Stimulated activated effector memory CD8-positive, alpha-beta T cell treated with anti-CD3 and anti-CD28 coated beads, Interleukin-12 subunit alpha, Interleukin-12 subunit beta, amount 100 ng/mL, for 72 hours (primary cell): ENCODE data around the gene CCDC85B.
"Not testable (repeated sequence)": the region's sequence is repeated elsewhere in the genome, so short reads cannot be mapped to it uniquely, and the experiment has no call there.

ENCODE experiments used
- ATAC-seq: fragments of 150-1000 bp; cut with Tn5 transposase; 2 replicates; pipeline ENCODE4 v1.10.0; 2021
- DNase-seq, 2 donors: peaks; one replicate each; pipeline ENCODE4 v3.0.0; 2021 to 2022; ENCODE audit warnings: low spot score in 2 of 2
- H3K27ac Mint-ChIP-seq: one replicate; pipeline ENCODE4 v1.8.0; 2022; ENCODE audit warnings: mild to moderate bottlenecking, mixed read lengths
- H3K36me3 Mint-ChIP-seq: one replicate; pipeline ENCODE4 v1.8.0; 2022; ENCODE audit warnings: mild to moderate bottlenecking, mixed read lengths
- H3K4me1 Mint-ChIP-seq: one replicate; pipeline ENCODE4 v1.8.0; 2022; ENCODE audit warnings: mixed read lengths
- H3K4me3 Mint-ChIP-seq: one replicate; pipeline ENCODE4 v1.8.0; 2022; ENCODE audit warnings: mild to moderate bottlenecking, mixed read lengths
- H3K9me3 Mint-ChIP-seq: one replicate; pipeline ENCODE4 v1.8.0; 2022; ENCODE audit warnings: mixed read lengths

The CCDC85B gene

DNA sequence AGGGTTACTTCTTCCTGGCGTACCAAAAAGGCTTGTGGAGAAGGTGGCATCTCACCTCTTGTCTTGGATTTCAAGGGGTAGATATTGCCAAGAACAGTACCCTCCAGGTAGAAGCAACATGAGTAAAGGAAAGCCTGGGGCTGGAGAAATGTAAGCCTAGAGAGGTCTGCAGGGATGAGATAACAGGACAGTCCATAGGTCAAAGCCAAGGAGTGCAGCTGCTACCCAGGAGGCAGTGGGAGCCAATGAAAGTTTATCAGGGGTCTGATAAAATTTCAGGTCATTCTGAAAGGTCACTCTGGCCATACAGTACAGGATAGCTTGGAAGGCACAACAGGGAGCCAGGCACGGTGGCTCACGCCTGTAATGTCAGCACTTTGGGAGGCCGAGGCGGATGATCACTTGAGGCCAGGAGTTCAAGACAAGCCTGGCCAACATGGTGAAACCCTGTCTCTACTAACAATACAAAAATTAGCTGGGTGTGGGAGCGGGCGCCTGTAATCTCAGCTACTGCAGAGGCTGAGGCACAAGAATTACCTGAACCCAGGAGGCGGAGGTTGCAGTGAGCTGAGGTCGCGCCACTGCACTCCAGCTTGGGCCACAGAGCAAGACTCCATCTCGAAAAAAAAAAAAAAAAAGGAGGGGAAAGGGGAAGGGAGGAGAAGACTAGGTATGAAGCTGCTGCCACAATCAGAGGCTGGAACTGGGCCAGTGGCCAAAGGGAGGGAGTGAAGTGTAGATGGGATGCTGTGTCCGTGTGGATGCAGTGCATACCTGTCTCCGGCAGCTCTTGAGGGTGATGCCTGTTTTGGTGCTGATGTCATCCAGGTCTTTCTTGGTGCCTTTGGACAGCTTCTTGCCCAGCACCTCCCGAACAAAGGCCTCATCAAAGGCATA, 3.4 kb upstream of the CCDC85B start:
- H3K4me3 Mint-ChIP-seq: peak overlapping the region; percentile 78
- peaks cover 57% of the 10 kb centered on the region for H3K4me1 Mint-ChIP-seq
- DNase-seq (no peak), ATAC-seq (no peak)
- no peaks in the 10 kb centered on the region for H3K9me3 Mint-ChIP-seq
- H3K27ac Mint-ChIP-seq: peak overlapping the region; percentile 82
- H3K36me3 Mint-ChIP-seq: peaks cover 97% of the 10 kb centered on the region

DNA sequence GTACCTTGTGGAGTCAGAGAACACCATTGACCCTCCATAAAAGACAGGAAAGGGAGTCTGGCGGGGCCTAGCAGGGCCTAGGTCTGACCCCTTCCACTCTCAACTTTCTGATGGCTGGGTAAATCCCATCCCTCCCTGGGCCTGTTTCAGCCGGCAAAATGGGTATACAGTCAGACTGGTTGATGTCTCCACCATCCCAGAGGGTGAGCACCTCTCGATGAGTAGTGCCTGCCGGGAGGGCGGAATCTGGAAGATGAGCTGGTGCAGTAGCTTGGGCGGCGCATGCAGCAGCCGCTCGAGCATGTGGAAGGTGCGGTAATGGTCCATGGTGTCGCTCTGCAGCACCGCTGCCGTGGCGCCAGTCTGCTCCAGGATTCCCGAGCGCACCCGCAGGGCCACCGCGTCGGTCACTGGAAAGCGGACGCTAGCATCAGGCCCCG, 2.7 kb upstream of the CCDC85B start:
- DNase-seq (no peak), ATAC-seq (no peak)
- peak overlapping the region; percentile 82 for H3K27ac Mint-ChIP-seq

DNA sequence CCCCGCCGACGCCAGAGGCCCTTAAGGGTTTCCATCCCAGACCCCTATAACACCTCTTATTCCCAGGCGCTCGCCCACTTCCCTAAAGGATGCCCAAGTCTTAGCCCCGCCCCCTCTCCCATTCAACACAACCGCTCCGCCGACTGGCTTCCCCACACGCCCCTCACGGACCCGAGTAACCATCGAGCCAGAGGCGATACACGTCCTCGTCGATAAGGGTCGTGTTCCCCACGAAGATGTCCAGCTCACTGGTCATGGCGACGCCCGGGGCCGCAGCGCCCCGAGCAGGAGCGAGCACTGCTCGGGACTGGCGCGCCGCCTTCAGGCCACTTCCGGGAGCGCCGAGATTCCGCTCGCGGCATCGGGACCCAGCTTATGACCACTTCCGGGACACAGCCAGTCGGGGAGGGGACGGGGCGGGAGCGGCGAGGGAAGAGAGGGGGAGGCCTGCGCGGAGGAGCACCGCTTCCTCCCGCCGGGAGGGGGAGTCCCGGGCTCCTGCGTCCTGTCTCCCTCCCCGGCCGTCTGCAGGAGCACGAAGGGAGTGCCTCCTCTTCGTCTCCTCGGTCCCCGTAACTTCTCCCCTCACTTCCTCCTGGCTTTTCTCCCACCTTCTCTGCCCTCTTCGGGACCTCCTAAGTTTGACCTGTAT, 2.2 kb upstream of the CCDC85B start, which contains the start of gene FIBP:
TSS of gene FIBP (minus strand) at position 309 of the 652 bp plus-strand sequence. CDS start at position 256, 53 bp downstream.
- Mint-ChIP-seq H3K9me3 (no peaks in the 10 kb centered on the region), H3K4me1 (peaks cover 69% of the 10 kb centered on the region), H3K36me3 (peaks cover 97% of the 10 kb centered on the region), H3K4me3 (peak within 1 kb of the TSS; percentile 78), H3K27ac (peak within 1 kb of the TSS; percentile 82)
- ATAC-seq (peak; percentile 79), DNase-seq (peak; percentile 91 to 98)

More for the DNA sequence above, 2.7 kb upstream of the CCDC85B start:
- peaks cover 64% of the 10 kb centered on the region for H3K4me1 Mint-ChIP-seq
- H3K4me3 Mint-ChIP-seq: peak overlapping the region; percentile 78
- peaks cover 97% of the 10 kb centered on the region for H3K36me3 Mint-ChIP-seq
- no peaks in the 10 kb centered on the region for H3K9me3 Mint-ChIP-seq

DNA sequence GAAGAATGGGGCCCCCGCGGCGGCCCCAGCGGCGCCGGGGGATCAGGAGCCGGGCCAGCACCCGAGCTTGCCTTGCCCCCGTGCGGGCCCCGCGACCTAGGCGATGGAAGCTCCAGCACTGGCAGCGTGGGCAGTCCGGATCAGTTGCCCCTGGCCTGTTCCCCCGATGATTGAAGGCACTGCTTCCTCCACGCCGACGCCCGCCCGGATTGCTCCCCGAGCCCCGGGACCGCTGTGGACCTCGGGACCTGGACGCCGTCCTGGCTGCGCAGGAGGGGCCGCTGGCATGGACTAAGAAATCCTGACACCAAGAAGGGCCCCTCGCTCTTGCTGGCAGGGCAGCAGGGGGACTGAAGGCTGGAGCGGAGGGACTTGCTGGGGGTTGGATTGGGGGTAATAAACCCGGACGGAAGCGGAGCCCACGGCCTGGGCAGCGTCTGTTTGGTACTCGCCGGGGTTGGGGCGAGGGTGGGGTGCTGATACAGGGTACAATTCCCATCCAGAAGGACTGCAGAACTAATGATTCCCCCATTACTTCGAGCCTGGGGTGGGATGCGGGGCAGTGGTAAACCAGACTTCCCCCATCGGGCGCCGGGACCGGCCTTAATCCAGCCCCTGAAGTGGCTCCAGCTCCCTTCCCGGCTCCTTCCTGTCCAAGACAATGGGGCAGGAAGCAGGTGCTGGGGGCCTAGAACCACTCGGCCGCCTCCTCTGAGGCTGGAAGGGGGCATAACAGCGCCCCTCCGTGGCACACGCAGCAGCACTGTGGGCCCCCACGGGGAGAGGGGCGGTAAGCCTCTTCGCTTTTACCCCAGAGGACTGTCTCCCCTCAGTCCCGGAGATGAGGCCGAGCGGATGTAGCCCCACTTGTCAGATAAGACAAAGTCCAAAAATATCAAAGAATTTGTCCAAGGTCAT, 1.0 kb downstream of the CCDC85B start:
- Mint-ChIP-seq H3K4me3 (peak overlapping the region; percentile 78), H3K9me3 (no peaks in the 10 kb centered on the region), H3K4me1 (peaks cover 81% of the 10 kb centered on the region), H3K27ac (peak overlapping the region; percentile 82), H3K36me3 (peaks cover 97% of the 10 kb centered on the region)
- ATAC-seq (no peak), DNase-seq (peak in 1 of 2 donors; percentile 71)

DNA sequence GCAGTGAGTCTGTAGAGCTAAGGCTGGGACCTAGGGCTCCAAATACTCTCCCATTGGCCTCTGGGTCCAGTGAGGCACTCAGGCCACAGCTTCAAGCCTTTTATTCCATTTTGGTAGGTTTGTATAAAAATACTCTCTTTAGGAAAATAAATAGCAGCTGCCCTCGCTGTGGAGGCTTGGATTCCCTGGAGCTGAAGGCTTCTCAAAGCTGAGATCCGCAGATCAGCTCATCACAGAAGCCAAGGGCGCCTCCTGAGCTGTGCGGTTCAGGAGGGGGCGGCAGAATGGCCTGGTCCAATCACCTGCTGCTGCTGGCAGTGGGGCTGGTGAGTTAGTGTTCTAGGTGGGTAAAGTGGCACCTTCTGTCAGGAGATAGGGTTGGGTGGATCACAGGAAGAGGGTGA, 1.7 kb downstream of the CCDC85B start:
- ATAC-seq, H3K9me3 Mint-ChIP-seq, DNase-seq: not testable (repeated sequence)
- Mint-ChIP-seq H3K4me3 (peak overlapping the region; percentile 78), H3K4me1 (peaks cover 81% of the 10 kb centered on the region), H3K27ac (peak overlapping the region; percentile 82), H3K36me3 (peaks cover 97% of the 10 kb centered on the region)

DNA sequence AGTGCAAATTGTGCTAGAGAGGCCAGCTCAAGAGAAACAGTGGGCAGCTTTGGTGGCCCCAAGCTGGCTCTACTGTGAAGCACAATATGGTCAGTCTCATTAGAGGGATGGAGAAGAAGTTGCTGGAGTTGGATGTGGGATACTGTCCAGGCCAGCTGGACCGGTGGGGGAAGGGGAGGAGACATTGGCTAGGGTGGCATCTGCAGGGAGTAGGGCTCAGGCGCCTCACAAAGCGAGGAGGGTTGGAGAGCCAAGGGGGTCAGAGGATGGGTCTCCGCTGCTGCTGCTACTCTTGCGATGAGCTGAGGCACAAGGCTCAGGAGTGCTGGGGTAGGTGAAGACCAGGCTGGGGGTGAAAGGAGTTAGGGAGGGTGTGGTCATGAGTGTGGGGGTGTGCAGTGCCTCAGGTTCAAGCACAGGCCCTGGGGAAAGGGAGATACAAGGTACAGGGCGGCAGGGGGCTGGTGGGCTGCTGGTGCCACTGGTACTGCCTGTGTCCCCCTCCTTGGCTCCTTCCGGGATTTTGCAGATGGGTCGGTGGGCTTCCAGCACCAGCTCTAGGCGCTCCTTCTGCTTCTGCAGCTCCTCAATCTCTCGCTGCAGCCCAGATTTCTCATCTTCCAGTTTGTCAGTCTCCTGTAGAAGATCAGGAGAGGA, 2.3 kb downstream of the CCDC85B start:
- ATAC-seq (no peak), DNase-seq (no peak)
- Mint-ChIP-seq H3K27ac (peak overlapping the region; percentile 82), H3K36me3 (peaks cover 97% of the 10 kb centered on the region), H3K4me1 (peaks cover 80% of the 10 kb centered on the region), H3K9me3 (no peaks in the 10 kb centered on the region), H3K4me3 (peak overlapping the region; percentile 78)

DNA sequence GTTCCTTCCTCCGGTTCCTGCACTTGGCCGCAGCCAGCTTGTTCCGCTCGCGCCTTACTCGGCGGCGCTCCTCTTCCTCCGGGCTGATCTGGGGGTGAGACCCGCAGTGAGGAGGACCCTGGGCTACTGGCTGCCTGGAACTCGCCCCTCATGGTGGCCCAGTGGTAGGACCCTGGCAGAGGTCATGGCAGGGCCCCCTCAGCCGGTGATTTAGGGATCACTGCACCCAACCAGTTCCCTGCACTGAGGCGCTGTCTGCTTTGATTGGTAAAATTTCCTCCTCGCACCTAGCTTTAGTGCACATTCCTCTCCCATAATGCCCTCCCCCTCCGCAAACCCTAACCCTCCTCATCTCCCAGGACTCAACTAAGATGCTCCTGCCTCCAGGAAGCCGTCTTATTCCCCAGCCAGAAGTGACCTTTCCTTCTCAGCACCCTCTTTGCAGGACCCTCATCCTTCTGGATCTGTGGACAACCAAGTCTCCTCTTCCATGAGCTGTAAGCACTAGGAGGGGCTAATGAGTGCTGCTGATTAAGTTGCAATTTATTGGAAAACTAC, 3.6 kb downstream of the CCDC85B start:
- DNase-seq: no peak
- ATAC-seq: no peak
- Mint-ChIP-seq H3K4me1 (peaks cover 75% of the 10 kb centered on the region), H3K9me3 (no peaks in the 10 kb centered on the region), H3K27ac (peak overlapping the region; percentile 82), H3K4me3 (peak overlapping the region; percentile 78), H3K36me3 (peaks cover 97% of the 10 kb centered on the region)

DNA sequence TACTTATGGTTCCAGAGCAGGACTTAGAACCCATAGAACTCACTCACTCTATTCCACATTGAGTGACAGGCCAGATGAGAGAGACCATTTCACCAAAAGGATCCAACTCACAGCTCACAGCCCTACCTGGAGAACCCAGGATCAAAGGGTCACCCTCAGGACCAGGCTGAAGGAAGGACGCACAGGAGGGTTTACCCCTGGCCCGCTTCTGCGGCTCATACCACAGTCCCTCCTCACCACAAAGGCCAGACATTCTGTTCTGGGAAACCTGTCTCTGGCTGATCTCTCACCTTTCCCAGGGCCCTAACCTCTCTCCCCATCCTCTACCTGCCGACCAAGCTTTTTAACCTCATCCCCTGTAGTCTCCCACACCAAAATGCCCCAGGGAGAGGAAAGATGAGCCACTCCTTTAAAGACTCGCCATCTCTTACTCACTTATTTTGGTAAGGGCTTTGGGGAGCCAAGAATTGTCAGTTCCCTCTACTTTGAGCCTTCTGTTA, 5.1 kb downstream of the CCDC85B start:
- peak overlapping the region; percentile 86 for H3K27ac Mint-ChIP-seq
- no peaks in the 10 kb centered on the region for H3K9me3 Mint-ChIP-seq
- H3K4me1 Mint-ChIP-seq: peaks cover 61% of the 10 kb centered on the region
- peak overlapping the region; percentile 78 for H3K4me3 Mint-ChIP-seq
- DNase-seq: no peak
- peaks cover 95% of the 10 kb centered on the region for H3K36me3 Mint-ChIP-seq
- ATAC-seq: no peak

DNA sequence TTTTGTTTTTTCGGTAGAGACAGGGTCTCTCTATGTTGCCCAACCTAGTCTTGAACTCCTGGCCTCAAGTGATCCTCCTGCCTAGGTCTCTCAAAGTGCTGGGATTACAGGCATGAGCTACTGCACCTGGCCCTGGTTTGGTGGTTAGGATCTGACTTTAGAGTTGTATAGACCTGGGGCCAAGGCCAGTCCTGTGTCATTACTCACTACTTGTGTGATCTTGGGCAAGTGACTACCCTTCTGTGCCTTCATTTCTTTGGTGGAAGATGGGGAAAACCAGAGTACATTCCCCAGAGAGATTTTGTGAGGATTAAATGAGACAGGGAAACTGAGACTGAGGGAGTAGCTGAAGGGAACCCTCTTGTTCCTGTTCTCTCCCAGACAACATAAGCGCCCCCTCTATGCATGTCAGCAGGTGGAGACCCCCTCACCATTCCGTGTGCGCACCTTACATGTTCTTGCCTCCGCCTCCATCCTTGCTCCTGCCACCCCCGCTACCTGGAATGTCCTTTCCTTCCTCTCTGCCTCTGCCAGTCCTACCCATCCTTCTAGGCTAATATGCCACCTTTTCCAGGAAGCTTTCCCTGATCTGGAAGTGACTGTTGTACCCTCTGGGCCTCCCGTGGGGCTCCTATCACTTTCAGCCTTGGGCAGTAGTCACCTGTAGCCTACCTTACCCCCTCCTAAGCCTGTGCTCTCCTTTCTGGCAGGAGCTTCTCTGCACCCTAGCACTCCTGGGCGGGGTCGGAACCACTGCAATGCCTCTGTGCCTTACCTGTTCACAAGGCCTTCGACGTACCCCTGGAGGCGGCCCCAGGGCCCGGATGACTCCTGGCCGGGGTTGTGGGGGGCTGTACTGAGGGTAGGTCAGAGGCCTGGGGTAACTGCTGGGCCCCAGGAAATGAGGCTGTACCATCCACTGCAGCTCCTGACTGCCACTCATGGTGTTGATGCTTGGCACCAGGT, 5.8 kb downstream of the CCDC85B start:
- Mint-ChIP-seq H3K36me3 (peaks cover 90% of the 10 kb centered on the region), H3K4me3 (peak overlapping the region; percentile 78), H3K27ac (peak overlapping the region; percentile 86), H3K4me1 (peaks cover 61% of the 10 kb centered on the region), H3K9me3 (no peaks in the 10 kb centered on the region)
- DNase-seq (no peak), ATAC-seq (no peak)

DNA sequence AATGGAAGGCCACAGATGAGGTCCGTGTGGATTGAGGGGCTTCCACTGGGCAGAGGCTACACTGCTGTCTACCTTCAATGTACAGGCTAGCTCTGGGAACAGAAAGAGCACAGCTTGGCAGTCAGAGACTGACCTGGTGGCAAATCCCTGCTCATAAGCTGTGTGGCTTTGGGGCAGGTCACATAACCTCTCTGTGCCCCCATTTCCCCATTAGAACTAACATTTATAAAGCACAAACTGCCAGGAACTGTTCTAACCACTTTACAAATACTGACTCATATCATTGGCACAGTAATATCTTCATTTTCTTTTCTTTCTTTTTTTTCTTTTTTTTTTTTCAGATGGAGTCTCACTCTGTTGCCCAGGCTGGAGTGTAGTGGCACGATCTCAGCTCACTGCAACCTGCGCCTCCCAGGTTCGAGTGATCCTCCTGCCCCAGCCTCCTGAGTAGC, 6.6 kb downstream of the CCDC85B start:
- peaks cover 89% of the 10 kb centered on the region for H3K36me3 Mint-ChIP-seq
- DNase-seq: no peak
- H3K4me1 Mint-ChIP-seq: peaks cover 66% of the 10 kb centered on the region
- peak overlapping the region; percentile 86 for H3K27ac Mint-ChIP-seq
- ATAC-seq: no peak
- H3K4me3 Mint-ChIP-seq: peak overlapping the region; percentile 78
- H3K9me3 Mint-ChIP-seq: no peaks in the 10 kb centered on the region

DNA sequence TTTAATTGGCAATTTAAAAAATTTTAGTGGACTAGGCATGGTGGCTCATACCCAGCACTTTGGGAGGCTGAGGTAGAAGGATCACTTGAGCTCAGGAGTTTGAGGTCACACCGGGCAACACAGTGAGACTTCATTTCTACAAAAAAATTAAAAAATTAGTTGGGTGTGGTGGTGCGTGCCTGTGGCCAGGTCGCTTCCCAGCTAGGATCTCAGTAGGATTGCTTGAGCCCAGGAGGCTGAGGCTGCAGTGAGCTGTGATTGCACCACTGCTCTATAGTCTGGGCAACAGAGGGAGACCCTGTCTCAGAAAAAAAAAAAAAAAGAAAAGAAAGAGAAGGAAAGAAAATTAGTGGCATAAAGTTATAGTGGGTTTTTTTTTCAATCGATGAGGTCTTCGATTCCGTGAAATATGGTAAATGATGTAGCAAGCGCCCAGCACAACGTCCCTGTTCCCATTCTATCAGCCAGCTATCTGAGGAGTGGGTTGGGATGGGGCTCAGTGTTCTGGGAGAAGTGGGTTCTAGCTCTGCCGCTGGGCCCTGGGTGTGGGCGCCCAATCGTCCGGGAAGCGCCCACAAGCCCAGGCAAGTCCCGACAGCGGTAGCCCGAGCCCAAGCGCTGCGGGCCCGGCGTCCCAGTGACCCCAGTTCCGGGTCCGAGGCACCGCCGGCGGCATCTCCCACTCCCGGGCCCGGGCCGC, 8.3 kb downstream of the CCDC85B start:
- ATAC-seq: no peak
- H3K4me3 Mint-ChIP-seq: peak overlapping the region; percentile 84
- no peak for DNase-seq

DNA sequence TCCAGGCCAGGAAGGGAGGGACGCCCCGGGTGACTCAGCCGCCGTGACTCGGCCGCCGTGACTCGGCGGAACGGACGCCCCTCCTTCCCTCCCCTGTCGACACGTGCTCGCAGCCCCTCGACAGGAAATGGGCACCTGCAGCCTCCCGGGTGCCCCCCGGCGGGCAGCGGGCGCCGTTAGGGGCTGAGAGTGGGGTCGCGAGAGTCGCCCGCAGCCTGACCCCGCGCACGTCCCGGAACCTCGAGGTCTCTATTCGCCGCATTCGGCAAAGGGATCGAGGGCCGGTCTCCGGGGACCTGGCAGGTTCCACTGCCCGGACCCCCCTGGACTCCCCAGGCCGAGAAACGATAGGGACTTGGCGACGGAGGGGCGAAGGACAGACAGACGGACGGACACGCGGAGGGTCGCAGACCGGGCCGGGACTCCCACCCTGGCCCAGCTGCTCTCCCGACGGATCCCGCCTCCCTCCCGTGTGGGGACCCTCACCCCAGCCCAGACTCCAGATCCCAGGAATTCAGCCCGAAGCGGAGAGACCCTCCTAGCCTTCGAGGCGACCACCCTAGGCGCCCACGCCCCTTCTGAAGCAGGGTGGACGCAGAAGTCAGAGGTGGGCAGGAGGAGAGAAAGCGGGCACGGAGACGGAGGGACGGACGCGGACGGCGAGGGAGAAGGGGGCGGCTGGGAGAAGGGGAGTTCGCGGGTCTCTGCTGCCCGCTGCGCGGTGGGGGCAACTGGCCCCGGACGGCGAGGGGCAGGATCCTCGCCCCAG, 9.1 kb downstream of the CCDC85B start:
- Mint-ChIP-seq H3K4me3 (peak overlapping the region; percentile 84), H3K4me1 (peaks cover 55% of the 10 kb centered on the region), H3K9me3 (no peaks in the 10 kb centered on the region), H3K36me3 (peaks cover 68% of the 10 kb centered on the region), H3K27ac (peak overlapping the region; percentile 92)
- ATAC-seq (peak; percentile 50), DNase-seq (peak; percentile 66 to 85)

More for the DNA sequence above, 8.3 kb downstream of the CCDC85B start:
- Mint-ChIP-seq H3K9me3 (no peaks in the 10 kb centered on the region), H3K4me1 (peaks cover 62% of the 10 kb centered on the region), H3K27ac (peak overlapping the region; percentile 92), H3K36me3 (peaks cover 76% of the 10 kb centered on the region)
